HG02885 (cell line): ENCODE measurements around the gene CEMIP.
"Not testable (repeated sequence)": the region's sequence is repeated elsewhere in the genome, so short reads cannot be mapped to it uniquely, and the experiment has no call there.

Experiments
- ATAC-seq: cut with Tn5 transposase; IDR thresholded peaks from one replicate; pipeline ENCODE4 v1.9.1; 2021; ENCODE audit warnings: mild to moderate bottlenecking; ENCODE audit not compliant: unreplicated experiment, poor library complexity

CEMIP gene

GRCh38 chr15:80940851-80941250 lies 161.7 kb downstream of the CEMIP start:
- no peak for ATAC-seq

GRCh38 chr15:80942266-80942665 lies 163.1 kb downstream of the CEMIP start:
- ATAC-seq: no peak

- ATAC-seq: no peak
Measured at GRCh38 chr15:80942746-80943565, 163.8 kb downstream of the CEMIP start.

GRCh38 chr15:80944818-80945217 lies 165.6 kb downstream of the CEMIP start:
- no peak for ATAC-seq

- ATAC-seq: no peak
Measured at GRCh38 chr15:80945605-80946004, 166.4 kb downstream of the CEMIP start.

- ATAC-seq: no peak
Measured at GRCh38 chr15:80946576-80946975, 167.4 kb downstream of the CEMIP start.

GRCh38 chr15:80948651-80949292 lies 169.6 kb downstream of the CEMIP start:
- ATAC-seq: no peak

GRCh38 chr15:80949756-80950155 lies 170.6 kb downstream of the CEMIP start:
- no peak for ATAC-seq

- ATAC-seq: no peak
Measured at GRCh38 chr15:80950291-80951078, 171.3 kb downstream of the CEMIP start.

- ATAC-seq: no peak
Measured at GRCh38 chr15:80951941-80952340, 172.8 kb downstream of the CEMIP start.

GRCh38 chr15:80953001-80953952 lies 174.1 kb downstream of the CEMIP start:
- no peak for ATAC-seq

GRCh38 chr15:80953953-80954778 lies 175.0 kb downstream of the CEMIP start:
- no peak for ATAC-seq

GRCh38 chr15:80955571-80956452 lies 176.6 kb downstream of the CEMIP start:
- ATAC-seq: not testable (repeated sequence)

GRCh38 chr15:80957556-80957955 lies 178.4 kb downstream of the CEMIP start:
- ATAC-seq: no peak

GRCh38 chr15:80957976-80958375 lies 178.8 kb downstream of the CEMIP start:
- no peak for ATAC-seq

- ATAC-seq: no peak
Measured at GRCh38 chr15:80958818-80959495, 179.8 kb downstream of the CEMIP start.

- ATAC-seq: not testable (repeated sequence)
Measured at GRCh38 chr15:80965454-80965853, 186.3 kb downstream of the CEMIP start.
